Measurements from ENCODE around the gene SCUBE2.
"Not testable (repeated sequence)": the region's sequence is repeated elsewhere in the genome, so short reads cannot be mapped to it uniquely, and the experiment has no call there.

SCUBE2 gene

DNA sequence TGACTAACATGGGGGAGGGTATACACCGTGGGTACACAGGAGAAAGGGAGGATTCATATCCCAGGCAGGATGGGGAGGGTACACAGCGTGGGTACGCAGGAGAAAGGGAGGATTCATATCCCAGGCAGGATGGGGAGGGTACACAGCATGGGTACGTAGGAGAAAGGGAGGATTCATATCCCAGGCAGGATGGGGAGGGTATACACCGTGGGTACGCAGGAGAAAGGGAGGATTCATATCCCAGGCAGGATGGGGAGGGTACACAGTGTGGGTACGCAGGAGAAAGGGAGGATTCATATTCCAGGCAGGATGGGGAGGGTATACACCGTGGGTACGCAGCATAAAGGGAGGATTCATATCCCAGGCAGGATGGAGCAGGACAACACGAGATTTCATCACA is 51.0 kb downstream of the SCUBE2 start:
- DNase-seq: no peak

DNA sequence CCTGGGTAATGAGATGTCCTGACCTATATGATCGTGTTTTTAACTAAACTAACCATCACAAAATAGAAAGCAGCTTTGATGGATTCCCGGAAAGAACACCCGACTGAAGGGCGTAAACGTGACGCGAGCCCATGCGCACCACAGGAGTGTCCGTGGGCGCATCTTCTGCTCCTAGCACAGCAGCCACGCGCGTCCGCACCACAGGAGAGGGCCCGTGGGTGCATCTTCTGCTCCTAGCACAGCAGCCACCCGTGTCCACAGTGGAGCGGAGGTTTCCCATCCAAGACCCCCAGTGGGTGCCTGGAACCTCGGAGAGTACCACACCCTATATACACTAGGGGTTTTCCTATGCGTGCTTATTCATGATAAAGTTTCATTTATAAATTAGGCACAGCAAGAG is 51.5 kb downstream of the SCUBE2 start:
- no peak for DNase-seq

DNA sequence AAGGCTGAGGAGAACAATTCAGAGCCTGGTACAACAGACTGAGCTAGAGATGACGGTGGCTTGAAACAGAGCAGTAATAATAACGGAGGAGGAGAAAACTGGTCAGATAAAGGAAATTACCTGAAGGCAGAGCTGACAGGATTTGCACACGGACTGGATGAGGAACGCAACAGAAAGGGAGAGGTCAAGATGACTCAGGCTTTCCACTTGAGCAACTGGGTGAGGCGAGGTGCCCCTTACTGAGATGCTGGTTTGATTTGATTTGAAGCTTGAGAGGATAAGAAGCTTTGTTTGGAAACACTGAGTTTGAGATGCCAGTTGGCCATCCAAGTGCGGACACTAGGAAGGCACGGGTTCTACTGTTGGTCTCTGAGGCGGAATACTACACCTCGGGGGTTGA is 52.2 kb downstream of the SCUBE2 start:
- DNase-seq: no peak

DNA sequence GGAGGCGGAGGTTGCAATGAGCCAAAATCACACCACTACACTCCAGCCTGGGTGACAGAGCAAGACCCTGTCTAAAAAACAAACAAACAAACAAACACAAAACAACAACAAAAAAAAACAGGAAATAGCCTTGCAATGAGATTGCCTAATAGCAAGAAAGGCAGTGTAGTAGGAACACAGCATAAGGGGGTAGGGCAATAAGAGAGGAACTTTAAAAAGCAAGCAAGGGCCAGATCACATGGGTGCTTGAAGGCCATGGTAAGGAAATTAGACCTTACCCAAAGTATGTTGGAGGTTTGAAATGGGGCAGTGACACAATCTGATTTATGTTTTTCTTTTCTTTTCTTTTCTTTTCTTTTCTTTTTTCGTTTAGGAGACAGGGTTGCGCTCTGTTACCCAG is 52.9 kb downstream of the SCUBE2 start:
- no peak for DNase-seq

DNA sequence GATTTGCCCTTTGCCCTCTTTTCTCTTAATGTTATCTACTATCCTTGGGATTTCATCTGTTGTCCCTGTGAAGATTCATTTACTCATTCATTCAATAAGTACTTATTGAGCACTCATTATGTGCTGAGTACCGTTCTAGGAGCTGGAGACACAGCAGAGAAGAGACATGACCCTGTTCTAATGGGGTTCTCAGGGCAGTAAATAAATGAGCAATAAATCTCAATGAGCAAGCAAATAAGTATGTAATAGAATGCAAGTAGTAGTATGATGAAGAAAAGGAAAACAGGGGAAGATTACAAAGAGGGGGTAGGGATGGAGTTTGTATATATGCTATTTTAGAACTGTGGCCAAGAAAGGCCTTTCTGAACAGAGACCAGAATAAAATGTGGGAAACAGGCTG is 53.4 kb downstream of the SCUBE2 start:
- no peak for DNase-seq

DNA sequence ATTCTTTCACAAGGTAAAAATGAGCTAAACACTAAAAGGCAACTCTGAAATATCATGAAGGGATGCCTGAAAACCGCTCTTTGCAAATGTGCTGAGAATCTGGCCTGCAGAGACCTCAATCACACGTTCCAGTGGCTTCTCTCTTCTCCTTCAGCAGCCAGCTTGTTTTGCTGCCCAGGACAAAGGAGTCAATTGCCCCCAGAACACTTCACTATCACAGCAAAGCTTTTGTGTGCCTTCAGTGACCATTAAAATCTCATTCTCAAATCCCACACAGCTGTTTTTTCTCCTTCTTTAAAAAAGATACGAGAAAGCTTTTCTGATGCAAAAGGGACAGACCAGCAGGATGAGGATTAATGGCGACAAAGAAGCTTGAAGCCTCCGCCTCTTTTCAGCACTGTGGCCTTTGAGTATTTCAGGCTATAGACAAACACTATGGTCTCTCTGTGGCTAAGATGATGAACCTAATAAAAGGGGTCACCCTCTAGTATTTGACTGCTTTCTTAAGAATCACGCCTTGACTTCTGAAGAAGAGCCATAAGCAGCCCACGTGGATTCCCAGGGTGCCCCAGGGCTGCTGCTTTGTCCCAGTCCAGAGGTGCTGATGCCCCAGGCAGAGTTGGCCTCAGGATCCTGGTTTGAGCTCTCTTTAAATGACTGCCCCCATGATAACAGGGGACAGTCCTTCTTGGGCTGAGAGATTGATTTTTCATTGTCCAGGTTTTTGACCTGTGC is 54.2 kb downstream of the SCUBE2 start:
- DNase-seq: no peak

DNA sequence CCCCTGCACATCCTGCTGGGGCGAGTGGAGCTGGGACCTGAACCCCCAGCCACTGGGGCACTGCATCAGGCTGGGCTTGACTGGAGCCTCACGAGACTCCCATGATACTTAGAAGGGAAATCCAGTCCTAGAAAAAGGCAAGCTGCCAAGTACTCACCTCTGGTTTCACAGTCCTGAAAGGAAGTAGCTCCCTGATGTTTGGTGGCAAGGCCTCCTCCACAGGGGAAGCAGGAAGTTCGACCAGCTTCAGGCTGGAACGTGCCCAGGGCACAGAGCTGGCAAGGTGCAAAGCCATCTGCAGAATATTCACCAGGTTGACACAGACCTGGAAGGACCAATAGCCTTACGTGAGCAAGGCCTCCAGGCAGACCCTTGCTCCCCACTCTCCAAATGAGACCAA is 60.8 kb downstream of the SCUBE2 start:
- DNase-seq: no peak

DNA sequence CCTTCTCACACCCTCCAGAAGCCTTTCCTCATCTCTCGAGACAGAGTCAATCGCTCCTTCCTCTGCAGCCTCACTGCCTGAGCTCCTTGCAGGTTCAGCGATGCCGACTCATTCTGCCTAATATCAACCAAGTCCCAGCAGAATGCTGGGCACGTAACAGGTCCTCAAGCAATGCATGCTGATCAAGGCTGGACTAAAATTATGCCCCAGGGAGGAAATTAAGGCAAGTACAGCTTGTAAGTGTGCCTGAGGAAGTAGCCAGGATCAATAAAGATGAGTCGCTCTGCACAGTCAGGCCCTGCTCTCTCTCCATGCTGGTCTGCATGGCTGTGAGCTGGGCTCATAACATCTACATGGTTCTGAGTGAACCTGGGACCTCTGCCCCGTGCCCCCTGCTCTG is 62.0 kb downstream of the SCUBE2 start:
- no peak for DNase-seq

DNA sequence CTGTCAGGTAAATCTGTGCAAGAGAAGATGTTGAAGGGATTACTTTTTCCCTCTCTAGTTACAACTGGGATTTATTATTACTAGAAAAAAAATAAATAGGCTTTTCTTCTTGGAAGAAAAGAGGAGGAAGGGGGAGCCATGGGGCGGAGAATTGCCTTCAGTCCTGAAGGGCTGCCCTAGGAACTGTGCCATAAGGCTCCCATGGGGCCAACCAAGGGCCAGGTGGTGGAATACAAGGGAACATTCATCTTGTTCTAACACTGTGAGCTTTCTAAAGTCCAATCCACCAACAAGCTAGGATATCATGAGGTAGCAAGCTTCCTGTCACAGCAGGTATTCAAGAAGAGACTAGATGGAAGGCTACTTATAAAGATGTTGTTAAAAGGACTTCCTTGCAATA is 62.8 kb downstream of the SCUBE2 start:
- DNase-seq: no peak

DNA sequence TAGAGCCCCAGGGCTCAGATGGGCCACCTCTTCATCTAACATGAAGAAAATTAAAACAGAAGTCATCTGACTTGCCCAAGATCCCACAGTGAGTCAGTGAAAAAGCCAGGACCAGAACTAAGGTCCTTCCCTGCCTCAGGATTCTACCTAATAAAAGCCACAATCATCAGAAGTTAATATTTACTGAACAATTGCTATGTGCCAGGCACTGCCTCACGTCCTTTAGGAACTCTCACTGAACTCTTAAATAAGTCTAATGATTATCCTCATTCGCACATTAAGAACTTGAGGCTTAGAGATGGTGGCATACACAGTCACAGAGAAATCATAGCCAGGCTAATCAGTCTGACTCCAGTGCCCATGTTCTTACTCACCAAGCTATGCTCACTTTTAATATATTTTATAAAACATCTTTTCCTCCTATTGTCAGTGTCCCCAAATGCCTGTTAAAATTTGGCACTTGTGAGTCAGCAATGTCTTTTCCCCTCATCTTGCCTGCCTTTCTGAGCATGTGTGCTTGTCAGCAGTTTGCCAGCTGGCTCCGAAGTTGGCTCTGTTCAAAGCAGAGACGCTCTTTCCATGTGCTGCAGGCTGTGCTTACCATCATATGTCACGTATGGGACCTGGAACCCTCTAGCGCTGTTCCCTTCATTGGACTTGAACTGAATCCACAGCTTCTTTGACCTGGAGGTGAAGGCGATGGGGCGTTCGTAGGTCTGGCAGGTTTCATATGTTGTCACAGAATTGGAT is 66.1 kb downstream of the SCUBE2 start:
- DNase-seq: no peak

DNA sequence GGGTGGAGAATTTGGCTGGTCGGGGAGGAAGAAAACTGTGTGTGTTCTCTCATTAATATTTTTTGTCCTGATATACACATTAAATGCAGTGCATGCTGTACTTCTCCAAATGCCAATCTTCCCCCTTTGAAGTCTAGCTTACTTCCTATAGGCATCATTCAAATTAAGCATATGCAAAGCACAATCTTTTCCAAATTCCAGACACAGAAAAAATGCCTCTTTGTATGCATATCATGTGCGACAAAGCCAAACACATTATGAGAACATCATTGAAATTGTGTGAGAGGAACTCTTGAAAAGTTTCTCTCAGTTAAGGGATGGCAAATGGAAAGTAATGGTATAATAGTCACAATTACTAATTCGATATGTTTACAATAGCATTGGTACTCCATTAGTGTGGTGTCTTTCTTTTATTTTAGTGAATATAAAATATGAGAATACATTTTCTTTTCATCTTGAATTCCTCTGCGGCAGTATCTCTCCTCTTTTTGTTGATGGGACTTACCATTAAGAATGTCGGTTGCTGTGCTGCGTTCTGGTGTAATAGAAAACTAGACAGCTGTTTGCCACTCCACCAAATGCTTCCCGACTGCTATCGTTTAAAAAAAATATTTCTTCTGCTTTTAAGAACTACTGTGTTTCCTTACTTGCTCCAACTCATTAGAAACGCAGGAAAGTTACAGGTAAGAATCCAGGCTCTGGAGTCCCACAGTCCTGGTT is 68.3 kb downstream of the SCUBE2 start:
- no peak for DNase-seq

DNA sequence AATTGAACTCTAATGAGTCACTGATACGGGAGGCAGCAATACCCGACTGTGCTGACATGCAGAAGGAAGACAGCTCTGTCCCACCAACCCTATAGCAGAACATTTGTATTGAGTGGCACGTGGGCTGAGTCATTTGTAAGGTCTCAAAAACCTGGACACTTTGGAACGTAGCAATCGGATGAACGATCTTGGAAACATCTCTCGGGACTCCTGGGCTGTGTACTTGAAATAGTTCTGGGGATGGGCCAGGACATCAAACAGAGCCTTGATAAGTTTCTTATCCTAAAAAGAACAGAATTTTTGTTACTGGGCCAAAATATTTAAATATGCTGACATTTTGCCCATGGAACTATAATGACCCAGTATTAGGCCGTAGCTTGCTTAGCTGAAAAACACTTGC is 70.5 kb downstream of the SCUBE2 start:
- DNase-seq: no peak

DNA sequence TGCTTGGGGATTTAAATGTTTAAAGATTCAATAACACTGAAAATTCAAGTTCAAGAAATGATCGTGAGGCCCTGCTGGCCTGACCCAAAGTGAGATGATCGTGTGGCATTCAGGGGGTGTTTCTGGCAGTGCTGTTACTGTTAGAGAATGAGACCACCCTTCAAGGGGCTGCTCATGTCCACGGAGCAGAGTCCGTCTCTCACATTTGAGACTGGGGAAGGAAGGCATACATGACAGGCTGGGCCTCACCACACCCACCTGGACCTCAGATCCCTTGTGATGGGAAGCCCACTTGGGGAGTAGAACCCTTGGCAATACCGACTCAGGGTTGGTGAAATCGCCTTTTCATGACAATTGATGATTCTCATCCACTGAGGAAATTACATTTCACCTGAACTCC is 71.5 kb downstream of the SCUBE2 start:
- DNase-seq: no peak

DNA sequence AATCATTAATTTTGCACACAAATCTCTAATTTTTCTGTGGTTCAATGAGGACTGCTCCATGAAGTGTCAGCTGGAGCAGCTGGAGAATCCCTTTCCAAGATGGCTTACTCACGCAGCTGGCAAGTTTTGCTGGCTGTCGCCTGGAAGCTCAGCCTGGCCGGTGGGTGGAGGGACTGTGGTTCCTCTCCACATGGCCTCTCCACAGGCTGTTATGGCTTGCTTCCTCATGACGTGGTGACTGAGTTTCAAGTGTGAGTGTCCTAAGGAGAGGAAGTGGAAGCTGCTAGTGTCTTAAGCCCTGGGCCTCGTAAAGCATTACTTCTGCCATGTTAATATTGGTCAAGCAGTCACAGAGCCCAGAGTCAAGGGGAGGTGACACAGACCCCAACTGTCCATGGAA is 73.6 kb downstream of the SCUBE2 start:
- DNase-seq: no peak

DNA sequence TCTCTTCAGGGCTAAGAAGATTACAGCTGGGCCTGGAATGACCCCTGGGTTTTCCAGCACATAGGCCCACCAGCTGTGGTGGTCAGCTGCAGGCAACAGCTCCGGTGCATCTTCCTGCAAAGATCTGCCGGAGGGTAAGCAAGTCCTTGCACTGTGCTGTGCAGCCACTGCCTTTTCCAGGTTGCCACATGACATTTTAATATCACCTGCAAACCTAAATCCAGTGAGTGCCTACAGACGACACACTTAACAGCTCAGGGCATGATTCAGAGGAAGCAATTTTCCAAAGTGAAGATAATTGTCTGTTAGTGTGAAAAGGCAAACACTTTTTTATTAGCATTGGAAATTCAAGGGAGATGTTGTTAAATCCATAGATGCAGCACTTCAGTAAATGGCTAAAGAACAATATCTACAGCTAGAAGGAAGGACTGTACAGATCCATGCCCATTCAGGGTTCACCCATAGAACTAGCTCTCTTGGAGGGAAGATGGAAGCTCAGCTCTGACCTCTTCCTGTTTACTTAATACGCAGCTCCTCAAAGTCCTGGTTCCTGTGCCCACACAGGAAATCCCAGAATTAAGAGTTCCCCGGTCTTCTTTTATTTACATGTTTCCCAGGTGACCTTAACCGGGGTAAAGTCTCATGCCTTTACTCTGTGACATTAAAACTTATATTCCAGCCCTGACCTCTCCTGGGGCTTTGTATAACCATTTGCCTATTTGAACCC is 74.3 kb downstream of the SCUBE2 start:
- no peak for DNase-seq

DNA sequence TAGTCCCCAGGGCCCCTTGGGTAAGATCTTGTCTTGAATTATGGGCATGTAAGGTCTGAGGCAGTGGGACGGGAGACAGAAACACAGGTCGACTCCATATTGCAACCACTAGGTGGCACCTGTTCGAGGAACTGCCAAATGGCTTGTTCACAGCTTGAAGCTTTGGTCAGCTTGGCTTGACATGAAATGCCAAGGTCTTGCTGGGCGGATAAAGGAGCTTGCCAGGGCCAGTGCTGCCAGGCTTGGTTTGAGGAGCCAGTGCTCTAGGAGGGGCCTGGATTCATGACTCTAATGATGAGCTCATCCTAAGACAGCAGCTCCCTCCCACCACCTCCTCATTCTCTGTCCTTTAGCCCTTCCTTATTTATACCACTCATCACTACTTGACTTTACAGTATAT is 75.7 kb downstream of the SCUBE2 start:
- peak; percentile 13 to 70 (median 32) for DNase-seq

DNA sequence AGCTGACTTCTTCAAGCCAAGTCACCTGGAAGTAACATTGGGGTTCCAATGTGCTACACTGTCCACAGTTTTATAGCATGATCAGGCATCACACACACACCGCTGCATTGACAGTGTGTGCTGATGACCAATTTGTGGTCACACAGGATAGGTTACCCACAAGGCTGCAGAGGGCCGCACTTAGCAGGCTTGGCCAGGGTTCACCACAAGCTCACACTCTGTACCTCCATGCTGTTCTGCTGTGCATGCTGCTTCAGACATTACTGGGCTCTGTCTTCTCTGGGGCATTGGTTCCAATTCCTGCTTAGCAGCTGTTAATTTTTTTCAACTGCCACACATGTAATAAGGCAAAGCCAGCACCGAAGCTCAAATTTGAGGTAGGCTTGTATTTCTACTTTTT is 76.6 kb downstream of the SCUBE2 start:
- no peak for DNase-seq

DNA sequence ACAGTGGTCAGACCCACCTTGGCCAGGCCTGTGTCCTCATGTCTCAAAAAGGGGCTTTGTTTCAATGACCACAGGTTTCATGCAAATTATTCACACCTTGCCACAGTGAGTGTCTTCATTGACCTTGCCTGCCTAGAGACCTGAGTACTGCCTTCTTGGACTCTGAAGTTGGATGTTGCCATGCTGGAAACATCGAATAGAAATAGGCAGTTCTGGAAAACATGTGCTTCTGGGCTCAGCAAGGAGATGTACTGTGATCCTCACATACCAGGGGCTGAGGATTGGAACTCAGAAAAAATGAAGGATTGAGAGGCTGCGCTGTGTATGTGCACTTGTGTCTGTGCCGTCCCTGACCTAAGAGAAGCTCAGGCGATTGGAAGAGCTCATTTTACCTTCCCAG is 78.0 kb downstream of the SCUBE2 start:
- DNase-seq: no peak

DNA sequence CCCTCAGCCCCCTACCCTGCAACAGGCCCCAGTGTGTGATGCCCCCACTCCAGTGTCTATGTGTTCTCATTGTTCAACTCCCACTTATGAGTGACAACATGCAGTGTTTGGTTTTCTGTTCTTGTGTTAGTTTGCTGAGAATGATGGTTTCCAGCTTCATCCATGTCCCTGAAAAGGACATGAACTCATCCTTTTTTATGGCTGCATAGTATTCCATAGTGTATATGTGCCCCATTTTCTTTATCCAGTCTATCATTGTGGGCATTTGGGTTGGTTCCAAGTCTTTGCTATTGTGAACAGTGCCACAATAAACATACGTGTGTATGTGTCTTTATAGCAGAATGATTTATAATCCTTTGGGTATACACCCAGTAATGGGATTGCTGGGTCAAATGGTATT is 81.9 kb downstream of the SCUBE2 start:
- DNase-seq: not testable (repeated sequence)

DNA sequence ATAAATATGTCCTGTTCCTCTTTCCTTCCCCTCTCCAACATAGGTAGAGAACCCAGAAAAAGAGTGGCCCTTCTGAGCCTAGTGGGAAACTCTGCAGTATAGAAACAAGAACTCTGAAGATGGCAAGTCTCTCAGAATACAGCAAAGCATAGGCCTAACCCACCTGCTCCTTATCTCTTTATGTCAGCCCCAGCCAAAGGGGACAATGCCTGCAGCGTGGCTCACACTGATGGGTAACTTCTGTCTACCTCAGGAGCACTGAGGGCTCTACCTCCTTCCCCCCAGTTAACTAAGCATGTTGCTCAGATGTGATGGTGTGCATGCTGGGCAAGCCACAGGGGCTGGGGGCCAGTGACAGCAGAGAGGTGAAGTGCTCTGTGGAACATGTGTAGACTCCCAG is 82.7 kb downstream of the SCUBE2 start:
- no peak for DNase-seq

DNA sequence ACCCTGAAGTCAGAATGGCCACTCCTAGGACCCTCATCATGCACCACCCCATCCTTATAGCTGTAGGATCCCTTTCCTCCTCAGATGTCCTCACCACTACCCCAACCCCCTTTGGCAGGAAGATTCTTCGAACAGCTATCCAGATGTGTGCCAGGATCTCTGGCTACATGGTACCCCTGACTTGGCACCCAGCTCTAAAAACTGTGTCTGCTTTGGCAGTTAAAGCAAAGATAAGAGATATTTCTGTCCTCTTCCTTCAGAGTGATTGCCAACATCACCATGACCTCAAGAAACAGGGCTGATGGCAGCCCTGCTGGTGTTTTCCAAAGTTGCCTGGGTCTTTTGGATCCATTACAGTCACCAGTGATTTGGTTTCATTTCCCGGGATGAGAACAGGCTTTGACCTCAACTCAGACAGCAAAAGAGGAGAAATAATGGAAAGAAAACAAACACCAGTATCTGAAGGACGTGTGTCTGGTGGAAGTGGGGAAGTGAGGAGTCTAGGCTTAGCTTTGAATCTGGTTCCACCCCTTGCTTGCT is 83.3 kb downstream of the SCUBE2 start:
- no peak for DNase-seq

DNA sequence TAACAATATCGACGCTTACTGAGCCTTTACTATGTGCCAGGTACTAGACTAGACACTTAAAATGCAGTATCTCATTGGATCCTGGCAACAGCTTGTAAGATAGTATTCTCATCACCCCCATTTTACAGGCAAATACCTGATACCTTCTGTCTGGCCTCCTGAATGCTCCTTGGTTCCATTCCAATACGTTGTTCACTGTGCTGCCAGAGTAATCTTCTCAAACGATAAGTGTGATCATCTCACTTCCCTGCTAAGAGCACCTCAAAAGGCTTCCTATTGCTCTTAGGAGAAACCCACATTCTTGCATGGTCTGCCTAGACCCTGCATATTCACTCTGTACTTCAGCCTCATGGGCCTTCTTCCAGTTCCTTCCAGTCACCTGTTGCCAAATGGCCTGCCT is 86.3 kb downstream of the SCUBE2 start:
- no peak for DNase-seq

Measured in T-helper 1 cell (primary cell).